Caki2 (cell line): ENCODE measurements around the gene ZFAND3. TPM values are rescaled to one million over a fixed set of nuclear protein-coding genes. Genes with fewer than 3 reads are reported as not detected.

ENCODE experiments used
- DNase-seq: peaks from one replicate; pipeline ENCODE4 v3.0.0-alpha.2; 2015; ENCODE audit warnings: low read depth
- in situ Hi-C: cut with HindIII; loops from 2 replicates; pipeline ENCODE4 v1.10.0; 2016; ENCODE audit warnings: low sequenced_read_pairs, low pct_unique_long_range_greater_than_20kb, mixed read lengths
- total RNA-seq: library from RNA; depleted of rRNA; stranded (reverse); fragments of >200 nt; shearing (Covaris generic); gene quantifications from 2 replicates; pipeline ENCODE4 v1.2.3, GENCODE V29; 2014; ENCODE audit warnings: low replicate concordance

Gene ZFAND3
- total RNA-seq, 1 experiment from 2014 or later = 29.4 TPM

- in situ Hi-C loops = no loop called here
- no peak for DNase-seq
Measured at GRCh38 chr6:38154731-38155130, 335.2 kb downstream of the ZFAND3 start.

- no peak for DNase-seq
- in situ Hi-C loops = no loop called here
Measured at GRCh38 chr6:38155144-38155543, 335.6 kb downstream of the ZFAND3 start.

GRCh38 chr6:38155621-38156204, 336.2 kb downstream of the ZFAND3 start:
- in situ Hi-C loops = no loop called here
- no peak for DNase-seq

- in situ Hi-C loops = no loop called here
- no peak for DNase-seq
Measured at GRCh38 chr6:38156818-38157565, 337.5 kb downstream of the ZFAND3 start.

- DNase-seq = no peak
- in situ Hi-C loops = no loop called here
Measured at GRCh38 chr6:38157905-38158304, 338.4 kb downstream of the ZFAND3 start.

GRCh38 chr6:38158762-38159350, 339.3 kb downstream of the ZFAND3 start:
- no peak for DNase-seq
- in situ Hi-C loops = no loop called here

GRCh38 chr6:38159596-38159995, 340.1 kb downstream of the ZFAND3 start:
- in situ Hi-C loops = no loop called here
- no peak for DNase-seq

- in situ Hi-C loops = no loop called here
- no peak for DNase-seq
Measured at GRCh38 chr6:38160831-38161230, 341.3 kb downstream of the ZFAND3 start.

GRCh38 chr6:38161331-38161730, 341.8 kb downstream of the ZFAND3 start:
- no peak for DNase-seq
- in situ Hi-C loops = no loop called here

GRCh38 chr6:38161754-38162492, 342.4 kb downstream of the ZFAND3 start:
- in situ Hi-C loops = no loop called here
- no peak for DNase-seq

GRCh38 chr6:38162493-38163185, 343.1 kb downstream of the ZFAND3 start:
- in situ Hi-C loops = no loop called here
- DNase-seq = no peak

GRCh38 chr6:38163186-38164130, 343.9 kb downstream of the ZFAND3 start:
- no peak for DNase-seq
- in situ Hi-C loops = no loop called here

- in situ Hi-C loops = no loop called here
- DNase-seq = no peak
Measured at GRCh38 chr6:38164131-38164481, 344.6 kb downstream of the ZFAND3 start.

GRCh38 chr6:38164671-38165108, 345.2 kb downstream of the ZFAND3 start:
- in situ Hi-C loops = no loop called here
- DNase-seq = no peak

GRCh38 chr6:38166411-38167240, 347.1 kb downstream of the ZFAND3 start:
- DNase-seq = no peak

GRCh38 chr6:38167598-38167997, 348.1 kb downstream of the ZFAND3 start:
- in situ Hi-C loops = no loop called here
- DNase-seq = no peak

More at GRCh38 chr6:38166411-38167240, 347.1 kb downstream of the ZFAND3 start:
- in situ Hi-C loops = no loop called here

- in situ Hi-C loops = no loop called here
- no peak for DNase-seq
Measured at GRCh38 chr6:38168126-38168525, 348.6 kb downstream of the ZFAND3 start.
